Stimulated activated CD4-positive, alpha-beta T cell treated with anti-CD3 and anti-CD28 coated beads, TNF-alpha, amount 100 ng/mL, for 48 hours (primary cell): ENCODE results near the gene MAGI1.
"Not testable (repeated sequence)": the region's sequence is repeated elsewhere in the genome, so short reads cannot be mapped to it uniquely, and the experiment has no call there.

ENCODE experiments used
- DNase-seq, 3 donors: peaks; one replicate each; pipeline ENCODE4 v3.0.0-alpha.2; 2020; ENCODE audit warnings: low read depth in 3 of 3

Gene MAGI1

GRCh38 chr3:65907232-65908130 is 131.2 kb downstream of the MAGI1 start:
- no peak for DNase-seq

GRCh38 chr3:65905771-65906170 is 132.9 kb downstream of the MAGI1 start:
- DNase-seq = no peak

- no peak for DNase-seq
Observed at GRCh38 chr3:65904016-65904415, 134.7 kb downstream of the MAGI1 start.

DNA sequence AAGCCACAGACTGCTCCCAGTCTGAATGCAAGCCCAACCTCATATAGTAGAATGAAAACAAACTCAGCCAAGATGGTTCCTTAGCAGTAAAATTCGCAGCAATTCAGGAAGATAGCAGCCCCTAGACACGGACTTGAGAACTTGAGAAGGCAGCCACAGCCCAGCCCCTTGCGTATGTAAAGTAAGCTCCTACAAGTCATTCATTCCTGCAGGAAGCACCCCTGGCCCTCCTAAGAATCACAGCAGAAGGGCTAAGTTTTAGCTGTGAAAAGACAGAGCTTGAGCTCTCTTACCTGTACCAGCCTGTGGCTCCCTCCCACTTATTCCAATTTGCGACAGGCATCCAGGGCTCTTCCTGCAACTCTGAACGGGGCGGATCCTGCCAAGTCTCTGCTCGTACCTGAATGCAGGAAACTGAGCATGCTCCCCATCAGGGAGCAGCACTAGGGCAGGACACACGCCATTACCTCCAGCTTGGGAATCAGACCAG is 136.4 kb downstream of the MAGI1 start:
- DNase-seq = no peak

- no peak for DNase-seq
Observed at GRCh38 chr3:65901226-65901625, 137.5 kb downstream of the MAGI1 start.

DNA sequence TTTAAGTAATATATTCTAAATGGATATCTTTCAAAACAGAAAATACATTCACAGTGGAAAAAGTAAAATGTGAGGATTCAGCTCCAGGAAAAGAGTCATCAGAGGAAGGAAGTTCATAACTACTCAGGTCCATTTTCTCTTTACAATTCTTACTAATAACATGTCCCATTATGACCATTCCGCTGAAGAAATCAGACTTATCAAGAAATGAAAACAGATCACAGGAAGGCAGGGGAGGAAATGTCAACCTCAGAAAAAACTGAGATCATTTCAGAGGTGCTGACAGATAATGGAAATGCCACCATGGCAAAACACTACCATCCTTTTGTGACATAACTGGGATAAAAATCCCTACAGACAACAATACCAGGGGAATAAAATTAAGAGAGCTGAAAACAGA is 139.5 kb downstream of the MAGI1 start:
- no peak for DNase-seq

DNA sequence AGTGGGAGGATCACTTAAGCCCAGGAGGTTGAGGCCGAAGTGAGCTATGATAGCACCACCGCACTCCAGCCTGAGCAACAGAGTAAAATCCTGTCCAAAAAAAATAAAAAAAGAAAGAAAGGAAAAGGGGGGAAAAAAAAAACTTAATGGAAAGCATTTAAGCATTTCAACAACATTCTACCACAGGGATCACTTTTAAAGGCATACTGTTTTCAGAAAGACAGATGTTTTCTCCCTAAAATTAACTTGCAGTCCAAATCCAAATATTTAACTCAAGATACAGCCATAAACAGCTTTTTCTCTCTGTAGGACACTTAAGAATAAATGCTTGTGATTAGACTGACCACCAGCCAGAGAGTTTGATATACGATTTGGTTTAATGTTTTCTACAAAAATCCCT is 141.0 kb downstream of the MAGI1 start:
- DNase-seq = no peak

- DNase-seq = no peak
Observed at GRCh38 chr3:65896321-65896720, 142.4 kb downstream of the MAGI1 start.

DNA sequence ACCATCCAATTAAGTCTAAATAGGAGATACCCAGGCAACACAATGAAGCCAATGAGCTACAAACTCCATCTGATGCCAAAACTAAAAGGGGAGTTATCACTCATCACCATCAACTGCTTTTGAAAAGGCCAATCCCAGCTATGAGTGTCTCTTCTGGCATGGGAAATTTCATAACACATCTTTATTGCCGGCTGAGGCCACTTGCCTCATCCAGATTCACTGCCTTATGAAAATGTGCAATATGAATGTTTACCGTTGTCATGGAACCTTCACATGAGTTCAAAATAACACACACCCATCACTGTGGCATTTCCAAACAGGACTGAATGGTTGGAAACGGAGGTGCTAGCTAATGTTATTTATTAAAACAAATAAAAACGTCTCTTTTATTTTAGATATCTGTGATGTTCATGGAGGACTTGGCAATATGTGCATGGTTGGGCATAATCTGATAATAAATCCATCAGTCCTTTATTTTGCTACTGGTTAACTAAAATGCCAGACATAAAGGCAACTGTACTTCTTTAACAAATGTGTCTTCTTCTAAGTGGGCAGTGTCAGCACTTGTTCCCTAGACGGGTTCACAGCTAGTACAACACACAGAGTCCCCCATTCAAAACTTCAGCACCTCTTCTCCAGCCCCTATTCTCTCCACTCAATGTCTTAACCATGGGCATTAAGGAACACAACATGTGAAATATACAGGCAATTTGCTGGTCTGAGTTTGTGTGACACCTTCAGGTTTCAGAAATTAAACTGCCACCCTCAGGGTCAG is 143.9 kb downstream of the MAGI1 start:
- no peak for DNase-seq

GRCh38 chr3:65894126-65894525 is 144.6 kb downstream of the MAGI1 start:
- no peak for DNase-seq

DNA sequence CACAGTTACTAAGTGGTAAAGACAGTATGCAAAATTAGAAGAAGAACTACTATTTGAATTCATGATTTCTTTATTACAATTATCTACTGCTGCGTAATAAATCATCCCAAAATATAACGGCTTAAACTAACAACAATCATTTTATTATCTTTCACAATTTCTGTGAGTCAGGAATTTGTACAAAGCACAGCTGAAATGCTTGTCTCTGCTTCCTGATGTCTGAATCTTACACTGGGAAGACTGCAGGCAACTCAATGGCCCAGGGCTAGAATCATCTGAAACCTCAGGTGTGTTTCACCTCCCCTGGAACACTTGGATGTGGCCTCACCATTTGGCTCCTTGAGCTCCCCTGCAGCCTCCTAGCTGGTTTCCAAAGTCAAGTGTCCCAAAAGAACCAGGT is 145.1 kb downstream of the MAGI1 start:
- no peak for DNase-seq

DNA sequence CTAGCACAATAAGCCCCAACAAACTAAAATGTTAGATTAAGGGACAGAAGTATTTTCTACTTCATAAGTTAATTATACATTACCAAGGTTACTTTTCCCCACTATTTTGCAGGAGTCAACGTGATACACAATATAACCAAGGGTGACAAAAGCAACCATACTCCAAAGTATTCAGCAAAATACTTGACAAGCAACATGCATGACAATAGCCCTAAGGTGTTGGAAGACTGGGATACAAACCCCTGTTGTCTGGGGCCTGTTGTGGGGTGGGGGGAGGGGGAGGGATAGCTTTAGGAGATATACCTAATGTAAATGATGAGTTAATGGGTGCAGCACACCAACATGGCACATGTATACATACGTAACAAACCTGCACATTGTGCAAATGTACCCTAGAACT is 147.2 kb downstream of the MAGI1 start:
- DNase-seq = not testable (repeated sequence)

DNA sequence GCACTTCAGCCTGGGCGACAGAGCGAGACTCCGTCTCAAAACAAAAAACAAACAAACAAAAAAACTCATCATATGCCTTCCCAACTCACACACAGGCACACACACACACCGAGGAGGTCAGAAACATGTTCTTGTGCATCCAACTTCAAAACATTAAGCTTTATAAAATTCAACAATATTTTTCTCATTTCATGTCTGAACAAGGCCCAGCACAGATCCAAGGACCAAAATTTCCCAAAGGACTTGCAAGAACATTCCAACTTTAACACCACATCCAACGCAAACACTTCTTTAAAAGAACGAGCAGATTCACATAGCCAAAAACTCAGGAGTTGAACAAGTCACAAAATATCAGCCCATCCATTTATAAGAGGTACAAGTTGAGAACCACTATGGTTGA is 148.4 kb downstream of the MAGI1 start:
- no peak for DNase-seq

DNA sequence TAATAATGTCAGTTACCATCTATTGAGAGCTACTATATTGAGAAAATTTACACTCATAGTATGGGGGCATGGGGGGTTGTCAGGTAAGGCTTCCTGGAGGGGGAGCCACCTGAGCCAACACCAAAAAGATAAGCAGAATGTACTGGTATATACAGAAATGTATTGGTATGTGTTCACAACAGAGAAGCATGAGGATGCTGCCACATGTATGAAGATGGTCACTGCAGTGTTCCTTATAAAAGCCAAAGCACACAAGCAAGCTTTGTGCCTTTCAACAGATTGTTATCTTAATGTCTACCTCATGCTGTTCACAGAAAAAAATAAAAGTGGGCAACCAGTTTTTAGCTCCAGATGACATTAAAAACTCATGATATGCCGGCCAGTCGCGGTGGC is 149.0 kb downstream of the MAGI1 start:
- DNase-seq = no peak

DNA sequence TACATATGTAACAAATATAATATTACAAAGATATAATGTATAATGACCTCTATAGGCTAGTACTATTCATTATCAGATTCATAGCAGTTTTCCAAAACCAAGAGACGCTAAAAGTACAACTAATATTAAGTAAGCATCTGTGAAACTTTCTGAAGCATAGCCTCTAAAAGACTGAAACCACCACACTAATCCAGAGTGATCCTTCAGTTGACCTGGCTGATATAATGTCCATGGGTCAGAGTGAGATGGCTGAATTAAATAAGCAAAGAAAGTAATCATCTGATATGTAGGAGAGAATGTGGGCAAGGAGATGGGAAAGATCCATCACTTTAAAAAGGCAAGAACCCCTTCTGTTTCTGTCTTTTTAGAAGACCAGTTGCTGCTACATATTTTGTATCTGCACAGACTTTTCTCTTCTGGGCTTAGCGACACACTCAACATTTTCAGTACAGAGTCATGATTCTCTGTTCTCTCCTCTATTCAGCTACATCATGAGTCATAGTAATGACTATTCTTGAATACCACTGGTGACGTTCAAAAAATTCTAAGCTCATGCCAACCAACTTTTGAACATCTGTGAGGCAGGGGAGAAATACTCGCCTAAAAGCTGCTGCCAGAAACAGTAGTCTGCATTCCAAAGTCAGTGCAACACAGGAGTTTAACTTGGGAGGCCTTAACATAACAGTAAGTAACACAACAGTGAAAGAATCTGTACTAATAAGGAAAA is 149.6 kb downstream of the MAGI1 start:
- no peak for DNase-seq

- no peak for DNase-seq
Observed at GRCh38 chr3:65888196-65888595, 150.5 kb downstream of the MAGI1 start.

- no peak for DNase-seq
Observed at GRCh38 chr3:65886391-65886790, 152.3 kb downstream of the MAGI1 start.

DNA sequence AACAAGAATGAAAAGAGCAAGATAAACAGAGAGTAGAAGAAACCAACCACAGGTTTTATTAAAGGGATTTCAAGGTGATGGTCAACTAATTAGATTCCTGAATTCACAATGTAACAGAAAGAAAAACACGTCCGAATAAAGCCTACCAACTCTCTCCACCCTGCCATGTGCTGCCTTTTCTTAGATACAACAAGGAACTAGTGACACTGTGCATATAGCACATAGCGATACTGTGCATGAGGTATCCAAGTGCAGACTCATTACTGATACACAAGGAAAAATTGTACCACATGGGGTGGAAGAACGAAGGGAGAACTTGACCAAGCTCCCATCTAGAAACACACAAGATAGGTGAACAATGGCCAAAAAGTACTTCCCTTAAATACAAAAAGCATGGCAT is 154.6 kb downstream of the MAGI1 start:
- no peak for DNase-seq

GRCh38 chr3:65883613-65884012 is 155.1 kb downstream of the MAGI1 start:
- DNase-seq = no peak

- no peak for DNase-seq
Observed at GRCh38 chr3:65880350-65880749, 158.4 kb downstream of the MAGI1 start.

GRCh38 chr3:65879372-65879771 is 159.3 kb downstream of the MAGI1 start:
- DNase-seq = no peak

DNA sequence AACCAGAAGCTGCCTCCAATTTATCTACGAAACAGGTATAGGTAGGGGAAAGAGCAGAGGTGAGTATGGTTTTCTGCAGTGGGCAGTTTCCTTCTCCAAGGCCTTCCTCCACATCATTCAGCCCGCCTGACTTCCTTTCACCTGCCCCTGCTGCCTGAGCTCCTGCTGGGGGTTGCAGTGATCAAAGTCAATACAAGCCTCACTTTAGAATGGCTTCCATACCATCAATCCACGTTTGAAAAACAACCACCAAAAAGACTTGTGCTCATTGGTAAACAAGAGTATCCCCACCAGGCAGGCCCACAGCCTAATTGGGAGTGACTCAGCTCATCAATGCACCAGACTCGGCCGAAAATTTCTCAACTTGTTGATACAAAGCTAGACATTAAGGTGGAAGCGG is 159.9 kb downstream of the MAGI1 start:
- DNase-seq = no peak
